ENCODE results near the gene STX8.

Gene STX8

DNA sequence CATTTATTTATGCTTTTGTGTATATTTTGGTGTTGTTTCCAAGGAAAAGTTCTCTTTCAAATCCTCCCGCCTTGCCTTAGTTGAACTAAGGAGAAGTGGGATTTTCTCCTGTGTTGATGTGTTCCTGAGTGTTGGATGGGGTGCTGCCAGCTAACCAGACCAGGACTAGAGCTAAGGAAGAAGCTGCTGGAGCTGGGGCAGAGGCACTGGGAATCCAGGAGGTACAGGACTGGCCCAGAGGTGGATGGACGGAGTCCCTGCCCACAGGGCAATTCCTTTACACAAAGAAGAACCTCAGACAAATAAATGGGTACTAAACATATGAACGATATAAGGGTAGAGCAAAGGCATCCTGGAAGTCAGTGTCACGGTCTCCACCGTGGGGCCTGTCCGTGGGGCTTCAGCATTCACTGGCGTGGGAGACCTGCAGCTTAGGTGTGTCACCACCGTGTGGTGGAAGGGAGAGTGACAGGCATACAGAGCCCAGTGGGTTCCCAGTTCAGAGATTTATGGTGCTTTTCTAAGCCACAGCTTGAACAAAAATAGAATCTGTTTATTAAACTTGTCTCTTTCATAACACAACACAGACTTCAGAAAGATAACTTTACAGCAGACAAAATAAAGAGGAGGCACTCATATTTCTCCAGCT, 283.6 kb downstream of the STX8 start:
- DNase-seq = peak in 40 of 42 donors; percentile 13 to 79 (median 40)

GRCh38 chr17:9290226-9290613, 285.4 kb downstream of the STX8 start:
- intact Hi-C loops (cut with DNase I) = no loop called here

More for the DNA sequence above, 283.6 kb downstream of the STX8 start:
- intact Hi-C loops (cut with DNase I) = no loop called here

DNA sequence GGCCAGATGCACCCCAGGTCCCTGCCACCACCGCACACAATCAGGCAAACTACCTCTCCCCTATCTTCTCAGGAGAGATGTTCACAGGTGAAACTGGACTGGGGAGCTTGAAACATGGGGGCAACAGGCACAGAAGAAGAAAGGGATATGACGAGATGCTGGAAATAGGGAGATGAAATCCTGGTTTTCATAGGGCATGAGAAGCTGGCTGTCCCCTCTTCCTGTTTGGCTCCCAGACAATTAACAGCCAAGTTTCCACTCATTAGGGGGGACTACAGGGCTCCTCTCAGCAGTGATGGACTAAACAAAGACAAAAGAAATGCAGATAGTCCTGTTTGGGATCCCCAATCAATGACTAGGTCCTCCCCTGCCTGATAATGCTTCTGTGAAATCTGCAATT, 288.3 kb downstream of the STX8 start:
- intact Hi-C loops (cut with DNase I) = no loop called here
- DNase-seq = no peak

More at GRCh38 chr17:9290226-9290613, 285.4 kb downstream of the STX8 start:
- DNase-seq = no peak

DNA sequence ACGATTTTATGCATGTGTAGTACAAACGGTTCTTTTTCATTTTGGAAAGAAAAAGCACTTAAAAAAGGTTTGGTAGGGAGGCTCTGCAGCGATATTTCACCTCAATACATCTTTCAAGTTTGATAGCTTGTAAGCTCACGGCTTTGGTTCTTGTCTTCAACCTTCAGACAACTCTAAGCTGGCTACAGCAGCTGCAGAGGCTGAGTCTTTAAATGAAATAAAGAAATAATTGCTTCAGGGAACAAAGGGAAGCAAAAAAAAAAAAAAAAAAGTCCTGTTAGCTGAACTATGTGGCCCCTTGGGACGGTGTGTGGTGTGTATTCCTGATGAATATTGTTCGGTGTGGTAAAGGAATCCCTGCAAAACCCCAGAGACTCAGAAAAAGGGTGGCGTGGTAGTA, 289.2 kb downstream of the STX8 start:
- no peak for DNase-seq
- intact Hi-C loops (cut with DNase I) = no loop called here

GRCh38 chr17:9285602-9286427, 289.8 kb downstream of the STX8 start:
- intact Hi-C loops (cut with DNase I) = no loop called here
- no peak for DNase-seq

DNA sequence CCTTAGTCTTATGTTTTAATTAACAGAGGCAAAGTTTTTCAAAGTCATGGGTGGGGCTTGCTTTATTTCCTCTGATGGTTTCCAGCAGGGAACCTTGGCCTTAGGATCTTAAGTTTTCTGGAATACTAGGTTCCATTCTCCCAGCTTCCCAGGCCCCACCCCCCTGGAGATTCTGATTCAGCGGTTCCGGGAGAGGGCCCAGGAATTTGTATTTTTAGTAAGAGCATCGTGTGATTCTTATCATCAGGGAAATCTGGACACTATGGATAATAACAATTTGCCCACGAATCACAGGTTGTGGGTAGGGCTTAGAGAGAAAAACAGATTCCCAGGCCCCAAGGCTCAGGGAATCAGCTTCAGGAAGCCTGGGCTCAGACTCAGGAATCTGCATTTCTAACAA, 290.7 kb downstream of the STX8 start:
- no peak for DNase-seq
- intact Hi-C loops (cut with DNase I) = no loop called here

DNA sequence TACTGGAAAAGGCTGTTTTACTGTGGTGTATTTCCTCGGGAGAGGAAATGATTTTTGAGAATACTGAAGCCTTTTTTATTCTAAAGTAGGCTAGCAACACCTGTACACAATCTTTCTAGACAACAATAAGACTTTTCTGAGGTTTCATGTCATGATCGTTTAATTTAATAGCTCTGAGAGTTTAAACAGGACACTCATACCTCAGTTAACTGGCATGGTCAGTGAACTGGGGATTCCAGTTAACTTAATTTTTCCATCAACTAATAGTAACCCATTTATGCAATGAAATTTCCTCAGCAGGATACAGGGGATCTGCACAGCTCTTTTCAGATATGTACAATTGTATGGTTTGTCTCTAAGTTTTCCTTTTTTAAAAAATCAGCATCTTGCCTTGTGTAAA, 291.7 kb downstream of the STX8 start:
- intact Hi-C loops (cut with DNase I) = no loop called here
- DNase-seq = no peak

DNA sequence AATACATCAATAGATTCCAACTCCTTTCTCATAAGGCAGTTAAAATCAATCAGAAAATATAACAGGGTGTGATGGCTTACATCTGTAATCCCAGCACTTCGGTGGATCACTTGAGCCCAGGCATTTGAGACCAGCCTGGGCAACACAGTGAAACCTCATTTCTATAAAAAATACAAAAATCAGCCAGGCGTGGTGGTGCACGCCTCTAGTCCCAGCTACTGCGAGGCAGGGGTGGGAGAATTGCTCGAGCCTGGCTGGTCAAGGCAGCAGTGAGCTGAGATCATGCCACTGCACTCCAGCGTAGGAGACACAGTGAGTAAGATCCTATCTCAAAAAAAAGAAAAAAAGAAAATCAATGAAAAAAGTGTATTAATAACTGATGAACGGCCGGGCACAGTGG, 295.7 kb downstream of the STX8 start:
- DNase-seq = no peak

DNA sequence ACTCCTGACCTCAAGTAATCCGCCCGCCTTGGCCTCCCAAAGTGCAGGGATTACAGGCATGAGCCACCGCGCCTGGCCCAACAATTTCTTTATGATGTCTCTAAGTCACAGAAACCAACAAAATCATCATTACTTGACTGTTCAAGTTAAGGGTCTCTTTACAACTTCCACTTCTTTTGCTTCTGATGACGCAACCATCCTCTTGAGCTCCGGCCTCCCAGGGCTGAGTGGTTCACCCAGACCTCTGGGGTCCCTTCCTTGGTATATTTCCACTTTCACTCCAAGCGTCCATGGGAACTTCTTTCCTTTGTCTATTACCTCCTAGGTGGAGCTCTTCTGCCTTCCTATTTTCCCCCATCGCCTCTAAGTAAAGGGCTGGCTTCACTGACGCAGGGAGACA, 300.6 kb downstream of the STX8 start:
- no peak for DNase-seq
- intact Hi-C loops (cut with DNase I) = no loop called here

More for the DNA sequence above, 295.7 kb downstream of the STX8 start:
- intact Hi-C loops (cut with DNase I) = no loop called here

DNA sequence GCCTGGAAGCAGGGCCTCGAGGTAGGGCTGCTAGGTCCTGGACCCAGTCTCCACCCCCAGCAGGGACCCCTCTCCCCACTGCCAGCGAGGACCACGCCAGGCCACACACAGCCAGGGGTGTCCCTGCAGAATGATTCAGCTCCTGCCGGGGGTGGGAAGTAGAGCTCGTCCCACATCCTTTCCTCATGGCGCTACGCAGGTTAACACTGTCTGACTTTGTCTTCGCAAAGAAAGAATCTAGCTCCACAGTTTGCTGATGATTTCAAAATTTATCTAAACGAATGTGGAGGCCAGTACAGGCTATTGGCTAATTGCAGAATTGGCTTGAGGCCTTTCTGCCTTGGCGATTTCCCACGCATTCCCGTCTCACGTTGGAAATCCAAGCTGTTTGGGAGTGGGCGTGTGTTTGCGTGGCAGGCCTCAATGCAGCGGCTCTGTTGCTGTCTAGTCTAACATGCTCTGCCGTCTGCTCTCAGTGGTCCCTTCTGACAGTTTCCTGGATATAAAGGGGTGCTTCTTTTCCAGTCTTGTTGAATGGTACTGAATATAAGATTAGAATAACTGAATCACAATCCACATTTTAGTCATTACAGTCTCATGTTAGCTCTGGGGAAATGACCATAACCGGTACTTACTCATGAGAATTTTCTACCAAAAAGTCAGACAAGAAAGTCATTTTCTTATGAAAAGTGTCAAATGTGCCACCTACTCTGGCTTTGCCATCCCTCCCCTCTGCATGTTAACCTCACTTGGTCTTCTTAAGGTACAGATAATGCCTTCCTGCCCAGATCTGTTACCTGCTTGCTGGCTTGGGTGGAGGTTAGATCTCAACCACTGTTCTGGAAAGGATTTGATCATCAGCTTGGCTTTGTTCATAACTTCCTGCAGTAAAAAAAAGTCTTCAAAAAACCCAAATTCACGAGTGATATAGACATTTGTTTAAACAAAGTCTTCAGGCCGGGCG, 301.9 kb downstream of the STX8 start:
- DNase-seq = no peak
- intact Hi-C loops (cut with DNase I) = no loop called here

DNA sequence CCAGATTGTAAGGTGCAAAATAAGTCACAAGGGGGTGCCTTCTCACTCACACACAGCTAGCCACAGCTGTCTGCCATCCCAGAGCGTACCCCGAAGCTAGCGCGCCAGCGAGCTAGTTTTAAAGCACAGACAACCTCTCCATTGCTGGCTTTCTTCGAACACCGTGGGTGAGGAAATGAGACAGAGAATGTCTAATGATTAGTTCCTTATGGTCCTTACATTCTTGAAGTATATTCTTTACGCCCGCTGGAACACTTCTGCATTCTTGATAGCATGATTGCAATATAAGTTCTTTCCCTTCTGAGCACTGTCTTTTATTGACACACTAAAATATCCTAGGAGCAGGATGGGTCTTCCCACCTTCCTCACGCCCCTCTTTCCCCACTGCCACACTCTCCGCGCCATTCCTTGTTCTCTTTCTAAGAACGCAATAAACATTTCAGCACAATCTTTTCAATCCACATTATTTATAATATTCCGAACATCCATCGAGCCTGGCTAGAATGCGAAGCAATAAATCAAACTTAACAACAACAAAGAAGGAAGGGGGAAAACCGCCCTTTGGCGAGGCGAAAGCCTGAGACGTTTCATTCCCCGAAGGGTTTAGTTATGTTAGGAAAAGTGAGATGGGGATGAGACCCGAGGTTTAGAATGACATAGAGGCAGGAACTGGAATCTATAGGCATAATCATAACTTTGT, 303.0 kb downstream of the STX8 start:
- intact Hi-C loops (cut with DNase I) = no loop called here

GRCh38 chr17:9271989-9272388, 303.6 kb downstream of the STX8 start:
- peak; percentile 19 to 92 (median 78) for DNase-seq
- intact Hi-C loops (cut with DNase I) = no loop called here

More for the DNA sequence above, 303.0 kb downstream of the STX8 start:
- DNase-seq = no peak

DNA sequence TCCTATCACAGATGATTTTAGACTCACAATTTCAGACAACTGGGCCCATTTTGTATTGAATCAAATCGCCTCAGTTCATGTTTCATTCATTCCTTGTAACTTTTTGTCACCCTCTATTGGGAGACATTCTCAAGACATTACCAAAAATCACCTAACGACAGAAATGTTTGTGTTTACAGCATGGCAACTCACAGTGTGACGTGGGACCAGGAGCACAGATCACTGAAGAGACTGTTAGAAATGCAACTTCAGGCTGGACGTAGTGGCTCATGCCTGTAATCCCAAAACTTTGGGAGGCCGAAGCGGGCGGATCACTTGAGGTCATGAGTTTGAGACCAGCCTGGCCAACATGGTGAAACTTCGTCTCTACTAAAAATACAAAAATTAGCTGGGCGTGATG, 304.7 kb downstream of the STX8 start:
- intact Hi-C loops (cut with DNase I) = no loop called here
- DNase-seq = no peak

DNA sequence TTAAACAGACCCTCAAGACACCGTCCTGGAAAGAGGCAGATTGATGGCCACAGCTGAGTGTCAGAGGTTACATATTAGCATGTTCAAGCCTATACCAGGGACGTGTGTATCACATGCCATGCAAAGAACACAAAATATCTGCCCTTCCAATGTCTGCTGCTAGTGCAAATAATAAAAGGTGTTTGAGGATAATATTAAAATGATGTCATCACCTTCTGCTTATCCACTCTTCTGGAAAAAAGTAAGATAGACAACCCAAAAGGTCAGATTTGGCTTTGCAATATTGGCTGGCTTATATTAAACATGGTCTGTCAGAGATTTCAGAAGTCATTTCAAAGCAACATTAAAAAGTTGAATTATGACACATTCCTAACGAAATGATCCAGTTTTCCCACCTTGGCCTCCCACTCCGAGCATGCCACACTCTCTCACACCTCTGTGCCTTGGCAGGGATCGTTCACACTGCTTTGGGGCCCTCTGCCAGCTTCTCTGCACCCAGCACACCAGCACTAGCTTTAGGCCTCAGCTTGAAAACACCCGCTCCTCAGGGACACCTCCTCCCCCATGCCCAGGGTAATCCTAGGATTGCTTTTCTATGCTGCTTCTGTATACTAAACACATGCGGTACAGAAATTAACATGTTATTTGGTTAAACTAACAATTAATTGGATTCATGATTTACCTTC, 306.1 kb downstream of the STX8 start:
- intact Hi-C loops (cut with DNase I) = no loop called here
- DNase-seq = no peak

- intact Hi-C loops (cut with DNase I) = no loop called here
- DNase-seq = no peak
These were observed 307.1 kb downstream of the STX8 start for GRCh38 chr17:9268546-9268945.

- intact Hi-C loops (cut with DNase I) = no loop called here
- DNase-seq = no peak
These were observed 308.9 kb downstream of the STX8 start for GRCh38 chr17:9266697-9267117.

- intact Hi-C loops (cut with DNase I) = no loop called here
- DNase-seq = no peak
These were observed 309.5 kb downstream of the STX8 start for GRCh38 chr17:9266031-9266680.
